Left ventricle myocardium inferior (tissue), 1 donor: ENCODE measurements around the gene PTGR3. TPM values are rescaled to one million over a fixed set of nuclear protein-coding genes. Genes with fewer than 3 reads are reported as not detected.

Source experiments
- DNase-seq: peaks from one replicate; pipeline ENCODE4 v3.0.0-alpha.2; 2020
- H3K27ac ChIP-seq: fragments of 200-600 bp; replicated peaks from 2 replicates; pipeline ENCODE4 v1.8.0; 2021
- H3K27me3 ChIP-seq: fragments of 200-600 bp; 2 replicates; pipeline ENCODE4 v1.8.0; 2021; ENCODE audit warnings: low read depth
- H3K36me3 ChIP-seq: fragments of 200-600 bp; 2 replicates; pipeline ENCODE4 v1.8.0; 2021
- H3K4me1 ChIP-seq: fragments of 200-600 bp; 2 replicates; pipeline ENCODE4 v1.8.0; 2021
- H3K4me3 ChIP-seq: fragments of 200-600 bp; 2 replicates; pipeline ENCODE4 v1.8.0; 2021; ENCODE audit warnings: mild to moderate bottlenecking, moderate library complexity
- H3K9me3 ChIP-seq: fragments of 200-600 bp; replicated peaks from 2 replicates; pipeline ENCODE4 v1.8.0; 2021
- CTCF ChIP-seq: fragments of 200-600 bp; IDR thresholded peaks from 2 replicates; pipeline ENCODE4 v1.8.0; 2021; ENCODE audit warnings: antibody characterized with exemption, mild to moderate bottlenecking, borderline replicate concordance
- intact Hi-C: fragments of 100-400 bp; cut with micrococcal nuclease; formaldehyde crosslinking; loops from one replicate; pipeline ENCODE4 v1.11.0; 2022
- long read RNA-seq: library from polyadenylated mRNA; unstranded; transcript quantifications from one replicate; pipeline ENCODE4 v2.0.0, GENCODE V29; 2021
- total RNA-seq: library from RNA; stranded (reverse); fragmentation: NEBNext Ultra II Directional; extraction: Animal tissue kit (Norgen Biotek cat#: 25700); gene quantifications from one replicate; pipeline ENCODE4 v1.2.1, GENCODE V29; 2021
- donor health status: DM: no; HTN: yes; CAD: no; lungs with severe emphysema.

Gene PTGR3
- total RNA-seq, result 77.3 TPM
- long read RNA-seq, full-length matches to known transcripts, result 100 of 119 reads
- long read RNA-seq, partial matches to known transcripts, result 0 of 119 reads
- long read RNA-seq, other reads (novel, unspliced or antisense), result 19 of 119 reads

- H3K4me1 ChIP-seq, result peaks cover 86% of the 10 kb centered on the region
- intact Hi-C loops, result no loop called here
- no peaks in the 10 kb centered on the region for H3K27me3 ChIP-seq
- no peak for TF ChIP-seq CTCF
- H3K36me3 ChIP-seq, result no peaks in the 10 kb centered on the region
- no peaks in the 10 kb centered on the region for H3K9me3 ChIP-seq
- H3K4me3 ChIP-seq, result peak within 1 kb of the TSS; percentile 85
- H3K27ac ChIP-seq, result peak within 1 kb of the TSS; percentile 99
- DNase-seq, result peak; percentile 89
Measured at GRCh38 chr18:75209129-75209950, at the start of gene PTGR3. PTGR3 (minus strand) TSS chr18:75209139; CDS start chr18:75209058, 81 bp downstream.

GRCh38 chr18:75257605-75258004 lies 48.7 kb upstream of the PTGR3 start:
- no peaks in the 10 kb centered on the region for H3K27me3 ChIP-seq
- no peak for DNase-seq
- H3K36me3 ChIP-seq, result no peaks in the 10 kb centered on the region
- H3K4me1 ChIP-seq, result peaks cover 59% of the 10 kb centered on the region
- no peak for TF ChIP-seq CTCF
- H3K4me3 ChIP-seq, result no peak overlapping the region
- H3K27ac ChIP-seq, result no peak overlapping the region
- intact Hi-C loops, result no loop called here
- no peaks in the 10 kb centered on the region for H3K9me3 ChIP-seq

GRCh38 chr18:75256376-75256775 lies 47.4 kb upstream of the PTGR3 start:
- Histone ChIP-seq H3K4me1 (peaks cover 71% of the 10 kb centered on the region), H3K4me3 (no peak overlapping the region), H3K9me3 (no peaks in the 10 kb centered on the region), H3K36me3 (no peaks in the 10 kb centered on the region), H3K27me3 (no peaks in the 10 kb centered on the region), H3K27ac (no peak overlapping the region)
- intact Hi-C loops, result no loop called here
- TF ChIP-seq CTCF, result no peak
- DNase-seq, result no peak

GRCh38 chr18:75255094-75255493 lies 46.2 kb upstream of the PTGR3 start:
- H3K9me3 ChIP-seq, result no peaks in the 10 kb centered on the region
- H3K27ac ChIP-seq, result no peak overlapping the region
- H3K4me3 ChIP-seq, result no peak overlapping the region
- H3K4me1 ChIP-seq, result peaks cover 69% of the 10 kb centered on the region
- H3K36me3 ChIP-seq, result no peaks in the 10 kb centered on the region
- no peak for DNase-seq
- intact Hi-C loops, result no loop called here
- no peaks in the 10 kb centered on the region for H3K27me3 ChIP-seq
- no peak for TF ChIP-seq CTCF

- intact Hi-C loops, result no loop called here
- DNase-seq, result no peak
Measured at GRCh38 chr18:75253784-75254183, 44.8 kb upstream of the PTGR3 start.

More at GRCh38 chr18:75253784-75254183, 44.8 kb upstream of the PTGR3 start:
- Histone ChIP-seq H3K36me3 (no peaks in the 10 kb centered on the region), H3K4me3 (peak overlapping the region; percentile 7), H3K27me3 (no peaks in the 10 kb centered on the region), H3K9me3 (no peaks in the 10 kb centered on the region), H3K4me1 (peaks cover 71% of the 10 kb centered on the region), H3K27ac (peak overlapping the region; percentile 52)
- no peak for TF ChIP-seq CTCF
